HG03565 (cell line): Measurements from ENCODE around the gene NOS1AP.

Experiments used
- ATAC-seq: cut with Tn5 transposase; IDR thresholded peaks from one replicate; pipeline ENCODE4 v1.9.1; 2021; ENCODE audit warnings: mild to moderate bottlenecking, moderate library complexity; ENCODE audit not compliant: unreplicated experiment

The NOS1AP gene

GRCh38 chr1:162135271-162135775, 65.8 kb downstream of the NOS1AP start:
- ATAC-seq, result no peak

GRCh38 chr1:162136760-162137159, 67.3 kb downstream of the NOS1AP start:
- ATAC-seq, result no peak

- no peak for ATAC-seq
Measured at GRCh38 chr1:162137179-162137960, 67.9 kb downstream of the NOS1AP start.

GRCh38 chr1:162138112-162138511, 68.6 kb downstream of the NOS1AP start:
- ATAC-seq, result no peak

- no peak for ATAC-seq
Measured at GRCh38 chr1:162138599-162139181, 69.2 kb downstream of the NOS1AP start.

GRCh38 chr1:162139211-162139610, 69.7 kb downstream of the NOS1AP start:
- no peak for ATAC-seq

- no peak for ATAC-seq
Measured at GRCh38 chr1:162141281-162142054, 72.0 kb downstream of the NOS1AP start.

- no peak for ATAC-seq
Measured at GRCh38 chr1:162142968-162143367, 73.5 kb downstream of the NOS1AP start.

GRCh38 chr1:162144268-162144667, 74.8 kb downstream of the NOS1AP start:
- no peak for ATAC-seq

GRCh38 chr1:162144853-162145252, 75.4 kb downstream of the NOS1AP start:
- no peak for ATAC-seq

GRCh38 chr1:162145280-162145965, 75.9 kb downstream of the NOS1AP start:
- ATAC-seq, result no peak

- no peak for ATAC-seq
Measured at GRCh38 chr1:162145966-162146696, 76.6 kb downstream of the NOS1AP start.

GRCh38 chr1:162147760-162148159, 78.3 kb downstream of the NOS1AP start:
- ATAC-seq, result no peak

GRCh38 chr1:162150112-162150511, 80.6 kb downstream of the NOS1AP start:
- no peak for ATAC-seq

GRCh38 chr1:162151900-162152829, 82.7 kb downstream of the NOS1AP start:
- no peak for ATAC-seq

GRCh38 chr1:162153374-162153773, 83.9 kb downstream of the NOS1AP start:
- no peak for ATAC-seq

- no peak for ATAC-seq
Measured at GRCh38 chr1:162157469-162157868, 88.0 kb downstream of the NOS1AP start.

- ATAC-seq, result no peak
Measured at GRCh38 chr1:162158624-162159271, 89.3 kb downstream of the NOS1AP start.

GRCh38 chr1:162159515-162159914, 90.0 kb downstream of the NOS1AP start:
- ATAC-seq, result no peak
